ENCODE results near the gene PCAT6. TPM values are rescaled to one million over a fixed set of nuclear protein-coding genes. Genes with fewer than 3 reads are reported as not detected.

The PCAT6 gene
- total RNA-seq (1 to 10 TPM; 1.1 to 2.4 TPM), polyA plus RNA-seq (ENCODE audit: insufficient read length in 6 of 6) (1 to 10 TPM; 1.2 to 3.8 (median 2.5) TPM)
- long read RNA-seq, donor 1, partial matches to known transcripts: 0 of 2 reads
- long read RNA-seq, donor 1, other reads (novel, unspliced or antisense): 0 of 2 reads
- long read RNA-seq, donor 2, partial matches to known transcripts: 0 of 1 reads
- long read RNA-seq, donor 2, other reads (novel, unspliced or antisense): 0 of 1 reads
- long read RNA-seq, donor 3: 0 reads
- long read RNA-seq, donor 4: 0 reads
- long read RNA-seq, donor 5, partial matches to known transcripts: 0 of 1 reads
- long read RNA-seq, donor 5, other reads (novel, unspliced or antisense): 0 of 1 reads
- long read RNA-seq, donor 6: 0 reads
- long read RNA-seq, donor 7: 0 reads
- long read RNA-seq, donor 8: 0 reads
- long read RNA-seq, donor 9: 0 reads
- long read RNA-seq, donor 10, partial matches to known transcripts: 0 of 1 reads
- long read RNA-seq, donor 10, other reads (novel, unspliced or antisense): 1 of 1 reads
- long read RNA-seq, donor 11: 0 reads
- long read RNA-seq, donor 12, partial matches to known transcripts: 0 of 1 reads
- long read RNA-seq, donor 12, other reads (novel, unspliced or antisense): 0 of 1 reads

DNA sequence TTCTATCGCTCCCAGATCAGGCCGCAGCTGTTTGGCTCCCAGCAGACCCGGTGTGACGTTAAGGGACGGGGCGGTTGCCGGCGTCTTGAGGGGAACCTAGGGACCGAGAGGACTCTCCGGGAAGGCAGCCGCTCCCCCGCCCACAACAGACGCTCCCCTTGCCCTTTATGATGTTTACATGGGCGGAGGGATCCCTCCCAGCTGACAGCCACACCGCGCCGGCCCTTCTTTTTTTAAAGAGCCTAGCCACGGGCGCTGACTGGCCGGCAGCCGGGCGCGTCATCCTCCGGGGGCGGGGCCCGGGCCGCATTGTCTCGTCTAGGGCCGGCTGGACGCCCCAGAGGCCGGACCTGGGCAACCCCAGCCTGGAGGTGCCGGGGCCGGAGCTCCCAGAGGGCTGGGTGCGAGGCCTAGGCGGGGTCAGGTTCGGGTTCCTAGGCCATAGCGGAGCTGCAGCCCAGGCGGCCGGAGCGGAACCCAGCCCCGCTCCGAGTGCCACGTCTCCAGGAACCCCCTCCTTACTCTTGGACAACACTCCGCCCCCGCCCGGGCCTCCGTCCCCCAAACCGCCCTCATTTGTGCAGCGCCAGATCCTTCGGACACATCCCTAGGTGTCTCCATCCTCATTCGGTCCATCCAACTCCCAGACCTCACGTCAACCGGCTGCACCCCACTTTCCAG lies at the start of gene PCAT6:
Gene PCAT6 (plus strand): TSS at position 340 of the 681 bp plus-strand sequence.
- Histone ChIP-seq H3K27ac (peak within 1 kb of the TSS; percentile 78 to 80), H3K4me3 (peak within 1 kb of the TSS; percentile 69 to 84), H3K27me3 (peaks cover 0 to 8% of the 10 kb centered on the region in 2 donors), H3K4me1 (peaks cover 9 to 39% of the 10 kb centered on the region in 2 donors), H3K9me3 (no peaks in the 10 kb centered on the region), H3K36me3 (no peaks in the 10 kb centered on the region)
- TF ChIP-seq, protein P1, sequence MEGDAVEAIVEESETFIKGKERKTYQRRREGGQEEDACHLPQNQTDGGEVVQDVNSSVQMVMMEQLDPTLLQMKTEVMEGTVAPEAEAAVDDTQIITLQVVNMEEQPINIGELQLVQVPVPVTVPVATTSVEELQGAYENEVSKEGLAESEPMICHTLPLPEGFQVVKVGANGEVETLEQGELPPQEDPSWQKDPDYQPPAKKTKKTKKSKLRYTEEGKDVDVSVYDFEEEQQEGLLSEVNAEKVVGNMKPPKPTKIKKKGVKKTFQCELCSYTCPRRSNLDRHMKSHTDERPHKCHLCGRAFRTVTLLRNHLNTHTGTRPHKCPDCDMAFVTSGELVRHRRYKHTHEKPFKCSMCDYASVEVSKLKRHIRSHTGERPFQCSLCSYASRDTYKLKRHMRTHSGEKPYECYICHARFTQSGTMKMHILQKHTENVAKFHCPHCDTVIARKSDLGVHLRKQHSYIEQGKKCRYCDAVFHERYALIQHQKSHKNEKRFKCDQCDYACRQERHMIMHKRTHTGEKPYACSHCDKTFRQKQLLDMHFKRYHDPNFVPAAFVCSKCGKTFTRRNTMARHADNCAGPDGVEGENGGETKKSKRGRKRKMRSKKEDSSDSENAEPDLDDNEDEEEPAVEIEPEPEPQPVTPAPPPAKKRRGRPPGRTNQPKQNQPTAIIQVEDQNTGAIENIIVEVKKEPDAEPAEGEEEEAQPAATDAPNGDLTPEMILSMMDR (IDR thresholded peaks at IDR 0.05): no peak
- DNase-seq: peak; percentile 92 to 98 (median 96)
- ATAC-seq: peak; percentile 90
- intact Hi-C loops (cut with DNase I): no loop called here

DNA sequence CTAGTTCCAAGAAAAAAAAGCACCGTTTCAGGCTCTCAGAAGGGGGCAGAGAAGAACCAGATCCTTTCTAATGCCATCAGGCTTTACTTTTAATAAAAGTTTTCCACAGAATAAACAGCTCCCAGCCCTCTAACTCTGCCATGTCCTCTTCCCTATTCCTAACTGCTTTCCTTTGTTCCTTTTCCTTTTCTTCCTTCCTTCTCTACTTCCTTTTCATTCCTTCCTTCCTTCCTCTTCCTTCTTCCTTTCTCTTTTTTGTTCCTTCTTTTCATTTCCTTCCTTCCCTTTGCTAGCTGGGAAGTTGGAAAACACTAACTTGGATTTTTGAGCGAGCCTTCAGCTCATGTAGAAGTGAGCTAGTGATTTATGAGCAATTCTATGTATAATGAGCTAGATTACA lies 48.7 kb upstream of the PCAT6 start:
- ATAC-seq: no peak
- intact Hi-C loops (cut with DNase I): no loop called here
- H3K27me3 ChIP-seq: no peaks in the 10 kb centered on the region
- H3K4me1 ChIP-seq: peaks cover 0 to 6% of the 10 kb centered on the region in 2 donors
- TF ChIP-seq, protein P1 (IDR thresholded peaks at IDR 0.05): no peak
- H3K27ac ChIP-seq: no peak overlapping the region
- H3K4me3 ChIP-seq: no peak overlapping the region
- no peak for DNase-seq
- H3K36me3 ChIP-seq: peaks cover 2 to 79% of the 10 kb centered on the region in 2 donors
- no peaks in the 10 kb centered on the region for H3K9me3 ChIP-seq

DNA sequence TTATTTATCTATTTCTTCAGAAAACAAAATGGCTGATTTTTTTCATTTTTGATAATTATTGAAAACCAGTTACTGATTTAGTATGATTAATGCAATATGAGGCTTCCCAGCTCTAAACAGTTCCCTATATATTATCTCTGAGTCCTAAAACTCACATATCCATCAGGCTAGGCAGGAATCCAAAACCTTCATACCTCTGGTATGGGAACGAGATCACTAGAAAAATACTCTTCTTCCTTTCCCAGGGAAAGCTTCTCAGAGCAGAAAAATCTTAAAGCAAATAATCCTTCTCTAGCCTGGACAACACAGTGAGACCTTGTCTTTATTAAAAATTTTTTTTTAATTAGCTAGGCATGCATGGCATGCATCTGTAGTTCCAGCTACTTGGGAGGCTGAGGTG lies 45.0 kb upstream of the PCAT6 start:
- ATAC-seq (no peak), DNase-seq (no peak)
- TF ChIP-seq, protein P1 (IDR thresholded peaks at IDR 0.05): no peak
- Histone ChIP-seq H3K27me3 (no peaks in the 10 kb centered on the region), H3K36me3 (peaks cover 2 to 65% of the 10 kb centered on the region in 2 donors), H3K4me3 (no peak overlapping the region), H3K9me3 (no peaks in the 10 kb centered on the region), H3K4me1 (peaks cover 0 to 6% of the 10 kb centered on the region in 2 donors), H3K27ac (no peak overlapping the region)
- intact Hi-C loops (cut with DNase I): no loop called here

GRCh38 chr1:202770135-202770534 lies 40.6 kb upstream of the PCAT6 start:
- H3K27me3 ChIP-seq: no peaks in the 10 kb centered on the region
- no peak for ATAC-seq
- H3K4me1 ChIP-seq: no peaks in the 10 kb centered on the region
- intact Hi-C loops (cut with DNase I): no loop called here
- H3K4me3 ChIP-seq: no peak overlapping the region
- no peaks in the 10 kb centered on the region for H3K9me3 ChIP-seq
- TF ChIP-seq, protein P1 (IDR thresholded peaks at IDR 0.05): no peak
- peaks cover 0 to 76% of the 10 kb centered on the region in 2 donors for H3K36me3 ChIP-seq
- no peak overlapping the region for H3K27ac ChIP-seq
- no peak for DNase-seq

GRCh38 chr1:202781180-202781579 lies 29.6 kb upstream of the PCAT6 start:
- DNase-seq (no peak), ATAC-seq (no peak)
- Histone ChIP-seq H3K27me3 (no peaks in the 10 kb centered on the region), H3K4me1 (peaks cover 0 to 4% of the 10 kb centered on the region in 2 donors), H3K27ac (no peak overlapping the region), H3K9me3 (no peaks in the 10 kb centered on the region), H3K36me3 (peaks cover 0 to 6% of the 10 kb centered on the region in 2 donors), H3K4me3 (no peak overlapping the region)
- TF ChIP-seq, protein P1 (IDR thresholded peaks at IDR 0.05): no peak
- intact Hi-C loops (cut with DNase I): no loop called here
